ENCODE measurements around the gene CDC45.

- no peak for TF ChIP-seq ZBTB21 (CRISPR knock-in tag; IDR thresholded peaks at IDR 0.05)
- no peak for TF ChIP-seq EP300 (IDR thresholded peaks at IDR 0.05; ENCODE audit: low read depth in 2 of 2, low read length in 2 of 2)
- no peak for TF ChIP-seq EP300 (CRISPR knock-in tag; IDR thresholded peaks at IDR 0.05; ENCODE audit: borderline replicate concordance)
- peak in 1 of 2 experiments; percentile 40; a peak in 2 of 4 replicates for TF ChIP-seq POLR2A (IDR thresholded peaks at IDR 0.05; ENCODE audit: insufficient read depth in 1 of 2, low read depth in 2 of 2, low read length in 2 of 2)
These were observed 48.0 kb upstream of the CDC45 start, which contains the start of gene HIRA for GRCh38 chr22:19431649-19432132.

All from HepG2 (cell line).